H9 (cell line): Measurements from ENCODE around the gene RTN4R. TPM values are rescaled to one million over a fixed set of nuclear protein-coding genes. Genes with fewer than 3 reads are reported as not detected.

Experiments used
- DNase-seq: peaks from one replicate; pipeline ENCODE4 v3.0.0-alpha.2; 2017
- H2AFZ ChIP-seq: one replicate; pipeline ENCODE4 v1.6.1; 2013; ENCODE audit warnings: mild to moderate bottlenecking, low read length, control low read depth, moderate library complexity
- H2AK5ac ChIP-seq: 2 replicates; pipeline ENCODE4 v1.6.1; 2013; ENCODE audit warnings: low read length, control low read depth, mixed read lengths; ENCODE audit not compliant: insufficient read length
- H2BK120ac ChIP-seq: one replicate; pipeline ENCODE4 v1.6.1; 2013; ENCODE audit warnings: low read depth, mild to moderate bottlenecking, low read length, control low read depth, inconsistent platforms; ENCODE audit not compliant: poor library complexity, severe bottlenecking
- H2BK12ac ChIP-seq: 2 replicates; pipeline ENCODE4 v1.6.1; 2013; ENCODE audit warnings: low read length, control low read depth, mixed read lengths, low read depth; ENCODE audit not compliant: insufficient read length
- H2BK15ac ChIP-seq: 2 replicates; pipeline ENCODE4 v1.6.1; 2013; ENCODE audit warnings: low read depth, low read length, control low read depth
- H2BK20ac ChIP-seq: one replicate; pipeline ENCODE4 v1.6.1; 2013; ENCODE audit warnings: low read depth, mild to moderate bottlenecking, low read length, control low read depth, inconsistent platforms; ENCODE audit not compliant: poor library complexity, severe bottlenecking
- H2BK5ac ChIP-seq: 2 replicates; pipeline ENCODE4 v1.6.1; 2013; ENCODE audit warnings: low read length, control low read depth, mixed read lengths; ENCODE audit not compliant: insufficient read length
- H3K14ac ChIP-seq: 2 replicates; pipeline ENCODE4 v1.6.1; 2013; ENCODE audit warnings: low read length, control low read depth; ENCODE audit not compliant: insufficient read depth
- H3K18ac ChIP-seq: 2 replicates; pipeline ENCODE4 v1.6.1; 2013; ENCODE audit warnings: low read depth, mild to moderate bottlenecking, mixed read lengths, low read length, control low read depth; ENCODE audit not compliant: insufficient read length
- H3K23ac ChIP-seq: 2 replicates; pipeline ENCODE4 v1.6.1; 2013; ENCODE audit warnings: low read length, control low read depth, mixed read lengths, low read depth; ENCODE audit not compliant: insufficient read length
- H3K23me2 ChIP-seq: 2 replicates; pipeline ENCODE4 v1.6.1; 2013; ENCODE audit warnings: low read depth, mild to moderate bottlenecking, mixed read lengths, low read length, control low read depth; ENCODE audit not compliant: insufficient read length, poor library complexity, severe bottlenecking
- H3K27ac ChIP-seq: 2 replicates; pipeline ENCODE4 v1.5.1; 2013; ENCODE audit warnings: low read length, control low read depth, mixed read lengths, low read depth; ENCODE audit not compliant: insufficient read length
- H3K27me3 ChIP-seq: 2 replicates; pipeline ENCODE4 v1.6.1; 2013; ENCODE audit warnings: low read length, control low read depth, inconsistent platforms; ENCODE audit not compliant: insufficient read depth
- H3K4ac ChIP-seq: 2 replicates; pipeline ENCODE4 v1.6.1; 2013; ENCODE audit warnings: low read depth, mild to moderate bottlenecking, control low read depth, inconsistent platforms, low read length, moderate library complexity
- H3K4me1 ChIP-seq: 2 replicates; pipeline ENCODE4 v1.6.1; 2013; ENCODE audit warnings: low read length, control low read depth, inconsistent platforms; ENCODE audit not compliant: insufficient read depth
- H3K4me2 ChIP-seq: 2 replicates; pipeline ENCODE4 v1.6.1; 2013; ENCODE audit warnings: low read length, control low read depth, mixed read lengths; ENCODE audit not compliant: insufficient read length, insufficient read depth
- H3K56ac ChIP-seq: 2 replicates; pipeline ENCODE4 v1.6.1; 2013; ENCODE audit warnings: low read depth, mild to moderate bottlenecking, mixed read lengths, low read length, control low read depth; ENCODE audit not compliant: insufficient read length
- H3K79me1 ChIP-seq: 2 replicates; pipeline ENCODE4 v1.6.1; 2013; ENCODE audit warnings: low read depth, mild to moderate bottlenecking, moderate library complexity, low read length, control low read depth, inconsistent platforms; ENCODE audit not compliant: insufficient read depth, poor library complexity, severe bottlenecking
- H3K79me2 ChIP-seq: 2 replicates; pipeline ENCODE4 v1.6.1; 2013; ENCODE audit warnings: low read length, control low read depth, inconsistent platforms; ENCODE audit not compliant: insufficient read depth
- H3K9ac ChIP-seq: 2 replicates; pipeline ENCODE4 v1.6.1; 2013; ENCODE audit warnings: low read length, control low read depth, mixed read lengths; ENCODE audit not compliant: insufficient read length; ENCODE audit errors: extremely low read depth
- H3K9me3 ChIP-seq: one replicate; pipeline ENCODE4 v1.6.1; 2013; ENCODE audit warnings: low read depth, low read length, inconsistent platforms; ENCODE audit not compliant: control insufficient read depth
- H3T11ph ChIP-seq: one replicate; pipeline ENCODE4 v1.6.1; 2013; ENCODE audit warnings: mild to moderate bottlenecking, low read length, control low read depth, inconsistent platforms
- H4K20me1 ChIP-seq: one replicate; pipeline ENCODE4 v1.6.1; 2013; ENCODE audit not compliant: control insufficient read depth, insufficient read length, insufficient read depth
- H4K5ac ChIP-seq: 2 replicates; pipeline ENCODE4 v1.6.1; 2013; ENCODE audit warnings: low read depth, mild to moderate bottlenecking, mixed read lengths, low read length, control low read depth; ENCODE audit not compliant: insufficient read length
- H4K8ac ChIP-seq: replicated peaks from 2 replicates; pipeline ENCODE4 v1.6.1; 2013; ENCODE audit warnings: low read length, control low read depth, mixed read lengths, low read depth; ENCODE audit not compliant: insufficient read length
- H4K91ac ChIP-seq: 2 replicates; pipeline ENCODE4 v1.6.1; 2013; ENCODE audit warnings: low read depth, mild to moderate bottlenecking, moderate library complexity, mixed read lengths, low read length, control low read depth; ENCODE audit not compliant: insufficient read length
- H3K27ac Mint-ChIP-seq, 3 experiments: 2 replicates in 2 of 3; 3 replicates in 1 of 3; pipeline ENCODE4 v1.8.0; 2020 to 2021; ENCODE audit warnings: mixed read lengths in 3 of 3, mild to moderate bottlenecking in 1 of 3, moderate library complexity in 1 of 3
- H3K27me3 Mint-ChIP-seq: 2 replicates; pipeline ENCODE4 v1.8.0; 2021; ENCODE audit warnings: low read depth, mild to moderate bottlenecking, moderate library complexity, mixed read lengths
- H3K36me3 Mint-ChIP-seq, 3 experiments: 2 replicates in 2 of 3; 3 replicates in 1 of 3; pipeline ENCODE4 v1.8.0; 2020 to 2021; ENCODE audit warnings: low read depth in 3 of 3, mixed read lengths in 3 of 3; ENCODE audit not compliant: insufficient read depth in 1 of 3
- H3K4me1 Mint-ChIP-seq, 2 experiments: 2 replicates each; pipeline ENCODE4 v1.8.0; 2020; ENCODE audit warnings: mixed read lengths in 2 of 2
- H3K4me3 Mint-ChIP-seq, 2 experiments: 2 replicates in 1 of 2; 3 replicates in 1 of 2; pipeline ENCODE4 v1.8.0; 2020 to 2021; ENCODE audit warnings: mild to moderate bottlenecking in 2 of 2, mixed read lengths in 2 of 2, moderate library complexity in 1 of 2
- H3K9me3 Mint-ChIP-seq, 2 experiments: 2 replicates in 1 of 2; 3 replicates in 1 of 2; pipeline ENCODE4 v1.8.0; 2020; ENCODE audit warnings: mild to moderate bottlenecking in 2 of 2, mixed read lengths in 2 of 2, moderate library complexity in 1 of 2
- WGBS: extraction: QIAGEN DNeasy Blood & Tissue Kit; methylation state at CpG from one replicate; pipeline ENCODE4 v1.1.7; 2013; ENCODE audit warnings: missing lambda C conversion rate, low lambda C conversion rate, mixed read lengths; ENCODE audit not compliant: insufficient read length; ENCODE audit errors: extremely low coverage; 5-methylcytosine and 5-hydroxymethylcytosine counted together
- total RNA-seq: library from RNA; stranded (reverse); gene quantifications from 2 replicates; pipeline ENCODE4 v1.2.1, GENCODE V29; 2021
- TF ChIP-seq, protein P1 (sequence below): fragments of 200-600 bp; sonication (generic); conservative IDR thresholded peaks from 3 replicates; pipeline ENCODE4 v1.8.0; 2021; ENCODE audit warnings: antibody characterized with exemption, mild to moderate bottlenecking

The RTN4R gene
- total RNA-seq, 1 experiment from 2014 or later, result 19.0 TPM

DNA sequence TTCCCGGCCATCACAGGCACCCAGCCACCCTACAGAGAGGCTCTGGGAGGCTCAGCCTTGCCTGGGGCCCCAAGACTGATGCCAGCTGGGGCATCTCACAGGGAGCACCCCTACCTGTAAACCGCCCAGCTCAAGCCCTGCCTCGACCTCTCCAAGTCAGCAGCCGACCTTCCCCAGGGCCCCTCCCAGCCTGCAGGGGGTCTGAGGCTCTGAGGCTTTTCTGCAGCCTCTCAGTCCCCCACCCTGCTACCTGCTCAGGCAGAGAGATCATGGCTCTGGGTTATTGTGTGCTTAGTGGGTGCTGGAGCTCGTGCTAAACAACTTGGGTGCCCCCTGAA, 23.1 kb upstream of the RTN4R start:
- H3K36me3 Mint-ChIP-seq, result no peaks in the 10 kb centered on the region
- no peaks in the 10 kb centered on the region for H3K9me3 Mint-ChIP-seq
- DNase-seq, result no peak
- Histone ChIP-seq H3K14ac (no peak overlapping the region), H2AK5ac (no peak overlapping the region), H3K4me2 (no peak overlapping the region), H3K56ac (no peak overlapping the region), H4K8ac (no peak overlapping the region), H3T11ph (no peak overlapping the region), H3K18ac (no peak overlapping the region), H3K4ac (no peak overlapping the region), H3K9me3 (no peaks in the 10 kb centered on the region), H3K79me1 (no peaks in the 10 kb centered on the region), H3K4me1 (no peaks in the 10 kb centered on the region), H4K20me1 (no peaks in the 10 kb centered on the region), H2AFZ (no peak overlapping the region), H2BK20ac (no peak overlapping the region), H4K5ac (no peak overlapping the region), H2BK12ac (no peak overlapping the region), H3K23me2 (no peaks in the 10 kb centered on the region), H3K27me3 (no peaks in the 10 kb centered on the region), H4K91ac (no peak overlapping the region), H2BK5ac (no peak overlapping the region), H3K79me2 (no peaks in the 10 kb centered on the region), H2BK15ac (no peak overlapping the region), H3K27ac (no peak overlapping the region), H3K23ac (no peak overlapping the region), H2BK120ac (no peak overlapping the region), H3K9ac (no peak overlapping the region)
- WGBS, result no CpG with 5 or more reads among the region's 5 CpGs
- peaks cover 13% of the 10 kb centered on the region for H3K27me3 Mint-ChIP-seq
- H3K4me1 Mint-ChIP-seq, result peaks cover 0 to 3% of the 10 kb centered on the region in 2 experiments; a peak in 1 of 4 replicates
- TF ChIP-seq, protein P1, sequence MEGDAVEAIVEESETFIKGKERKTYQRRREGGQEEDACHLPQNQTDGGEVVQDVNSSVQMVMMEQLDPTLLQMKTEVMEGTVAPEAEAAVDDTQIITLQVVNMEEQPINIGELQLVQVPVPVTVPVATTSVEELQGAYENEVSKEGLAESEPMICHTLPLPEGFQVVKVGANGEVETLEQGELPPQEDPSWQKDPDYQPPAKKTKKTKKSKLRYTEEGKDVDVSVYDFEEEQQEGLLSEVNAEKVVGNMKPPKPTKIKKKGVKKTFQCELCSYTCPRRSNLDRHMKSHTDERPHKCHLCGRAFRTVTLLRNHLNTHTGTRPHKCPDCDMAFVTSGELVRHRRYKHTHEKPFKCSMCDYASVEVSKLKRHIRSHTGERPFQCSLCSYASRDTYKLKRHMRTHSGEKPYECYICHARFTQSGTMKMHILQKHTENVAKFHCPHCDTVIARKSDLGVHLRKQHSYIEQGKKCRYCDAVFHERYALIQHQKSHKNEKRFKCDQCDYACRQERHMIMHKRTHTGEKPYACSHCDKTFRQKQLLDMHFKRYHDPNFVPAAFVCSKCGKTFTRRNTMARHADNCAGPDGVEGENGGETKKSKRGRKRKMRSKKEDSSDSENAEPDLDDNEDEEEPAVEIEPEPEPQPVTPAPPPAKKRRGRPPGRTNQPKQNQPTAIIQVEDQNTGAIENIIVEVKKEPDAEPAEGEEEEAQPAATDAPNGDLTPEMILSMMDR, result no peak
- H3K27ac Mint-ChIP-seq, result no peak overlapping the region
- H3K4me3 Mint-ChIP-seq, result no peak overlapping the region
